Breast epithelium (tissue), 4 donors: ENCODE results near the gene CGREF1. TPM values are rescaled to one million over a fixed set of nuclear protein-coding genes. Genes with fewer than 3 reads are reported as not detected.

Experiments used
- DNase-seq, 2 donors: peaks; one replicate each; pipeline ENCODE4 v3.0.0-alpha.2; 2019; ENCODE audit warnings: low spot score in 2 of 2
- H3K27ac ChIP-seq, 2 donors: fragments of 200-600 bp; sonication (generic) in 1 of 2; one replicate each; pipeline ENCODE4 v1.5.1; 2016 to 2019; ENCODE audit warnings: mild to moderate bottlenecking in 1 of 2
- H3K27me3 ChIP-seq, 2 donors: fragments of 200-600 bp; sonication (generic) in 1 of 2; one replicate each; pipeline versions ENCODE4 v1.5.1 to v1.6.0; 2017 to 2019; ENCODE audit warnings: control low read depth in 1 of 2, mild to moderate bottlenecking in 1 of 2
- H3K36me3 ChIP-seq: fragments of 200-600 bp; one replicate; pipeline ENCODE4 v1.5.1; 2019
- H3K4me1 ChIP-seq, 2 donors: fragments of 200-600 bp; sonication (generic); one replicate each; pipeline ENCODE4 v1.5.1; 2016 to 2019; ENCODE audit warnings: control low read depth in 1 of 2
- H3K4me3 ChIP-seq, 3 donors: fragments of 200-600 bp; sonication (generic); 1 replicate in 2 of 3; 2 replicates in 1 of 3; pipeline ENCODE4 v1.5.1; 2016 to 2019; ENCODE audit warnings: mild to moderate bottlenecking in 3 of 3, moderate library complexity in 2 of 3
- H3K9me3 ChIP-seq, 2 donors: fragments of 200-600 bp; sonication (generic) in 1 of 2; one replicate each; pipeline ENCODE4 v1.5.1; 2016 to 2019; ENCODE audit warnings: control low read depth in 1 of 2
- POLR2A ChIP-seq: fragments of 450-650 bp; IDR thresholded peaks from one replicate; pipeline ENCODE4 v1.6.1; 2016; ENCODE audit warnings: antibody characterized with exemption, mild to moderate bottlenecking, moderate library complexity
- POLR2AphosphoS5 ChIP-seq, 3 donors: sonication (generic); formaldehyde crosslinking; IDR thresholded peaks; one replicate each; pipeline ENCODE4 v1.6.1; 2017; ENCODE audit warnings: antibody characterized with exemption in 3 of 3
- intact Hi-C: fragments of 100-400 bp; cut with DNase I; formaldehyde crosslinking; loops from one replicate; pipeline ENCODE4 v1.15.1; 2023; ENCODE audit warnings: low total_unique reads
- total RNA-seq, 3 donors: library from RNA; depleted of rRNA; stranded (reverse); fragments of >200 nt; gene quantifications; one replicate each; pipeline ENCODE4 v1.1.0, GENCODE V29; 2016
- TF ChIP-seq, protein P1 (sequence below), 3 donors: fragments of 450-650 bp; IDR thresholded peaks; one replicate each; pipeline ENCODE4 v1.5.1; 2016 to 2017; ENCODE audit warnings: antibody characterized with exemption in 3 of 3, mild to moderate bottlenecking in 3 of 3, moderate library complexity in 3 of 3

Gene CGREF1, protein sequence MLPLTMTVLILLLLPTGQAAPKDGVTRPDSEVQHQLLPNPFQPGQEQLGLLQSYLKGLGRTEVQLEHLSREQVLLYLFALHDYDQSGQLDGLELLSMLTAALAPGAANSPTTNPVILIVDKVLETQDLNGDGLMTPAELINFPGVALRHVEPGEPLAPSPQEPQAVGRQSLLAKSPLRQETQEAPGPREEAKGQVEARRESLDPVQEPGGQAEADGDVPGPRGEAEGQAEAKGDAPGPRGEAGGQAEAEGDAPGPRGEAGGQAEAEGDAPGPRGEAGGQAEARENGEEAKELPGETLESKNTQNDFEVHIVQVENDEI
- 10 to 100 TPM in 1 of 3 donors, 1 to 10 TPM in 2; 3.2 to 16.4 (median 3.4) TPM for total RNA-seq

- TF ChIP-seq POLR2A (no peak), POLR2AphosphoS5 (IDR thresholded peaks at IDR 0.05) (no peak)
- TF ChIP-seq, protein P1, sequence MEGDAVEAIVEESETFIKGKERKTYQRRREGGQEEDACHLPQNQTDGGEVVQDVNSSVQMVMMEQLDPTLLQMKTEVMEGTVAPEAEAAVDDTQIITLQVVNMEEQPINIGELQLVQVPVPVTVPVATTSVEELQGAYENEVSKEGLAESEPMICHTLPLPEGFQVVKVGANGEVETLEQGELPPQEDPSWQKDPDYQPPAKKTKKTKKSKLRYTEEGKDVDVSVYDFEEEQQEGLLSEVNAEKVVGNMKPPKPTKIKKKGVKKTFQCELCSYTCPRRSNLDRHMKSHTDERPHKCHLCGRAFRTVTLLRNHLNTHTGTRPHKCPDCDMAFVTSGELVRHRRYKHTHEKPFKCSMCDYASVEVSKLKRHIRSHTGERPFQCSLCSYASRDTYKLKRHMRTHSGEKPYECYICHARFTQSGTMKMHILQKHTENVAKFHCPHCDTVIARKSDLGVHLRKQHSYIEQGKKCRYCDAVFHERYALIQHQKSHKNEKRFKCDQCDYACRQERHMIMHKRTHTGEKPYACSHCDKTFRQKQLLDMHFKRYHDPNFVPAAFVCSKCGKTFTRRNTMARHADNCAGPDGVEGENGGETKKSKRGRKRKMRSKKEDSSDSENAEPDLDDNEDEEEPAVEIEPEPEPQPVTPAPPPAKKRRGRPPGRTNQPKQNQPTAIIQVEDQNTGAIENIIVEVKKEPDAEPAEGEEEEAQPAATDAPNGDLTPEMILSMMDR (IDR thresholded peaks at IDR 0.05) = no peak
- H3K27me3 ChIP-seq = peaks cover 0 to 11% of the 10 kb centered on the region in 2 donors
- H3K4me1 ChIP-seq = peaks cover 0 to 8% of the 10 kb centered on the region in 2 donors
- no peaks in the 10 kb centered on the region for H3K9me3 ChIP-seq
- H3K36me3 ChIP-seq = no peaks in the 10 kb centered on the region
- H3K27ac ChIP-seq = no peak within 1 kb of the TSS
- H3K4me3 ChIP-seq = peak within 1 kb of the TSS; percentile 38 to 76 (median 56)
- intact Hi-C loops = no loop called here
- no peak for DNase-seq
These were observed at the start of gene CGREF1 for GRCh38 chr2:27118525-27119329. CGREF1 (minus strand) TSS chr2:27119128; CDS start chr2:27104366, 14,762 bp downstream.

GRCh38 chr2:27164960-27165763 is 46.2 kb upstream of the CGREF1 start:
- Histone ChIP-seq H3K4me1 (no peaks in the 10 kb centered on the region), H3K4me3 (no peak overlapping the region)
- intact Hi-C loops = no loop called here

GRCh38 chr2:27162151-27163121 is 43.5 kb upstream of the CGREF1 start:
- no peak overlapping the region for H3K4me3 ChIP-seq
- no peak for DNase-seq
- no peaks in the 10 kb centered on the region for H3K9me3 ChIP-seq
- intact Hi-C loops = no loop called here
- no peaks in the 10 kb centered on the region for H3K36me3 ChIP-seq
- no peaks in the 10 kb centered on the region for H3K27me3 ChIP-seq
- no peak for TF ChIP-seq POLR2A
- TF ChIP-seq, protein P1 (IDR thresholded peaks at IDR 0.05) = no peak
- TF ChIP-seq POLR2AphosphoS5 (IDR thresholded peaks at IDR 0.05) = no peak
- no peaks in the 10 kb centered on the region for H3K4me1 ChIP-seq
- no peak overlapping the region for H3K27ac ChIP-seq

More at GRCh38 chr2:27164960-27165763, 46.2 kb upstream of the CGREF1 start:
- Histone ChIP-seq H3K9me3 (no peaks in the 10 kb centered on the region), H3K27ac (no peak overlapping the region), H3K36me3 (no peaks in the 10 kb centered on the region), H3K27me3 (no peaks in the 10 kb centered on the region)
- TF ChIP-seq POLR2A = no peak
- TF ChIP-seq, protein P1 (IDR thresholded peaks at IDR 0.05) = no peak
- no peak for DNase-seq

DNA sequence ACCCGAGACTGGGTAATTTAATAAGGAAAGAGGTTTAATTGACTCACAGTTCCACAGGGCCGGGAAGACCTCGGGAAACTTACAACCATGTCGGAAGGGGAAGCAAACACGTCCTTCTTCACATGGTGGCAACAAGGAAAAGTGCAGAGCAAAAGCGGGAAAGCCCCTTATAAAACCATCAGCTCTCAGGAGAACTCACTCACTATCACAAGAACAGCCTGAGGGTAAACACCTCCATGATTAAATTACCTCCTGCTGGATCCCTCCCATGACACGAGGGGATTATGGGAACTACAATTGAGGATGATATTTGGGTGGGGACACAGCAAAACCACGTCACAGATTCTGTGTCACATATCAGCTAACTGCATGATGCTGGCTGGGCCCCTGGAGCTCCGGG is 41.3 kb upstream of the CGREF1 start:
- DNase-seq = no peak
- H3K4me3 ChIP-seq = no peak overlapping the region
- intact Hi-C loops = no loop called here
- H3K27ac ChIP-seq = no peak overlapping the region
- H3K9me3 ChIP-seq = no peaks in the 10 kb centered on the region
- H3K27me3 ChIP-seq = no peaks in the 10 kb centered on the region
- no peak for TF ChIP-seq POLR2AphosphoS5 (IDR thresholded peaks at IDR 0.05)
- TF ChIP-seq POLR2A = no peak
- TF ChIP-seq, protein P1 (IDR thresholded peaks at IDR 0.05) = no peak
- no peaks in the 10 kb centered on the region for H3K36me3 ChIP-seq
- no peaks in the 10 kb centered on the region for H3K4me1 ChIP-seq
